H1 (cell line): ENCODE measurements around the gene PAK5. TPM values are rescaled to one million over a fixed set of nuclear protein-coding genes. Genes with fewer than 3 reads are reported as not detected.
A peak's percentile ranks its signal among the peaks of the same experiment; 100 is the strongest.

Experiments
- CTCF ChIA-PET: fragments of 300-600 bp; sonication (Branson Sonifier 250); formaldehyde crosslinking; loops from one replicate; lab custom pipeline; 2021; ENCODE audit not compliant: partially characterized antibody; lab: Charles Lee
- POLR2A ChIA-PET: fragments of 300-600 bp; sonication (Branson Sonifier 250); formaldehyde crosslinking; loops from one replicate; lab custom pipeline; 2021; ENCODE audit warnings: inconsistent platforms; ENCODE audit not compliant: partially characterized antibody; lab: Charles Lee
- DNase-seq, 2 experiments: peaks; one replicate each; pipeline versions ENCODE4 v3.0.0 to v3.0.0-alpha.2; 2010 to 2022; ENCODE audit warnings: low spot score in 2 of 2, low read depth in 1 of 2, mixed read lengths in 1 of 2
- FAIRE-seq: peaks from 2 replicates; lab custom pipeline; 2011; peaks lifted over from hg19 to GRCh38; lab: Jason Lieb, UNC
- H2AFZ ChIP-seq: 2 replicates; pipeline ENCODE4 v1.8.1; 2012; ENCODE audit warnings: low read length, inconsistent platforms
- H2AK5ac ChIP-seq: 2 replicates; pipeline ENCODE4 v1.6.1; 2013; ENCODE audit warnings: low read depth, low read length
- H2BK120ac ChIP-seq: replicated peaks from 2 replicates; pipeline ENCODE3; 2013; ENCODE audit warnings: low read depth, low read length, inconsistent platforms
- H2BK12ac ChIP-seq: 2 replicates; pipeline ENCODE4 v1.6.1; 2013; ENCODE audit warnings: low read depth, low read length
- H2BK15ac ChIP-seq: 2 replicates; pipeline ENCODE4 v1.6.1; 2013; ENCODE audit warnings: low read length
- H2BK20ac ChIP-seq: 2 replicates; pipeline ENCODE4 v1.6.1; 2013; ENCODE audit warnings: low read length
- H2BK5ac ChIP-seq: 2 replicates; pipeline ENCODE4 v1.6.1; 2013; ENCODE audit warnings: low read depth, low read length
- H3K14ac ChIP-seq: 2 replicates; pipeline ENCODE4 v1.6.1; 2013; ENCODE audit warnings: inconsistent platforms; ENCODE audit not compliant: insufficient read length
- H3K18ac ChIP-seq: 2 replicates; pipeline ENCODE4 v1.6.1; 2013; ENCODE audit warnings: low read length; ENCODE audit errors: extremely low read depth
- H3K23ac ChIP-seq: 2 replicates; pipeline ENCODE4 v1.6.1; 2013; ENCODE audit warnings: inconsistent platforms; ENCODE audit not compliant: insufficient read length
- H3K23me2 ChIP-seq: 2 replicates; pipeline ENCODE4 v1.6.1; 2013; ENCODE audit warnings: low read depth, low read length
- H3K27ac ChIP-seq: 2 replicates; pipeline ENCODE4 v1.6.1; 2011; ENCODE audit warnings: low read depth, low read length, inconsistent platforms
- H3K27me3 ChIP-seq, 4 experiments: replicated peaks in 1 of 4; 1 replicate in 1 of 4; 2 replicates in 3 of 4; pipeline versions ENCODE4 v1.6.1 to v1.8.1; 2011 to 2013; ENCODE audit warnings: low read length in 3 of 4, mild to moderate bottlenecking in 3 of 4, inconsistent platforms in 2 of 4, mixed read lengths in 2 of 4, moderate library complexity in 1 of 4; ENCODE audit not compliant: control insufficient read depth in 3 of 4, insufficient read depth in 3 of 4; ENCODE audit errors: extremely low read depth in 1 of 4
- H3K36me3 ChIP-seq, 4 experiments: 2 replicates each; pipeline versions ENCODE4 v1.6.1 to v1.8.1; 2011 to 2013; ENCODE audit warnings: mild to moderate bottlenecking in 4 of 4, low read length in 3 of 4, moderate library complexity in 2 of 4, control low read depth in 1 of 4, inconsistent platforms in 1 of 4; ENCODE audit not compliant: insufficient read depth in 4 of 4, control insufficient read depth in 2 of 4
- H3K4ac ChIP-seq: replicated peaks from 2 replicates; pipeline ENCODE3; 2013; ENCODE audit warnings: low read length, low read depth, mixed read lengths, inconsistent platforms; ENCODE audit not compliant: insufficient read length
- H3K4me1 ChIP-seq, 4 experiments: replicated peaks in 1 of 4; 1 replicate in 1 of 4; 2 replicates in 3 of 4; pipeline versions ENCODE4 v1.6.1 to v1.8.1; 2011 to 2013; ENCODE audit warnings: low read length in 3 of 4, inconsistent platforms in 2 of 4, mixed read lengths in 1 of 4; ENCODE audit not compliant: insufficient read depth in 4 of 4, control insufficient read depth in 3 of 4
- H3K4me2 ChIP-seq, 2 experiments: 2 replicates each; pipeline versions ENCODE4 v1.6.1 to v1.8.1; 2011 to 2013; ENCODE audit warnings: low read depth in 2 of 2, low read length in 2 of 2, control low read depth in 1 of 2, inconsistent platforms in 1 of 2, mild to moderate bottlenecking in 1 of 2; ENCODE audit not compliant: insufficient read depth in 1 of 2
- H3K4me3 ChIP-seq, 4 experiments: fragments of 200-600, 300-600 bp in 1 of 4; sonication (generic), shearing (Covaris generic), sonication (Bioruptor Twin) in 1 of 4; 2 replicates each; pipeline versions ENCODE4 v1.5.1 to v1.8.1; 2011 to 2016; ENCODE audit warnings: low read length in 4 of 4, low read depth in 3 of 4, control low read depth in 2 of 4, inconsistent platforms in 2 of 4, mild to moderate bottlenecking in 2 of 4, mixed read lengths in 1 of 4, moderate library complexity in 1 of 4; ENCODE audit not compliant: insufficient read depth in 2 of 4; ENCODE audit errors: extremely low read depth in 1 of 4
- H3K56ac ChIP-seq: replicated peaks from 2 replicates; pipeline ENCODE3; 2013; ENCODE audit warnings: low read depth, mild to moderate bottlenecking, mixed read lengths, low read length, inconsistent platforms; ENCODE audit not compliant: insufficient read length
- H3K79me1 ChIP-seq: 2 replicates; pipeline ENCODE4 v1.6.1; 2013; ENCODE audit warnings: low read depth, low read length, control low read depth
- H3K79me2 ChIP-seq, 2 experiments: 2 replicates each; pipeline versions ENCODE4 v1.6.1 to v1.8.1; 2012 to 2013; ENCODE audit warnings: low read length in 2 of 2, mild to moderate bottlenecking in 2 of 2, inconsistent platforms in 1 of 2; ENCODE audit not compliant: insufficient read depth in 2 of 2, control insufficient read depth in 1 of 2
- H3K9ac ChIP-seq, 4 experiments: replicated peaks in 1 of 4; 1 replicate in 1 of 4; 2 replicates in 3 of 4; pipeline versions ENCODE4 v1.6.1 to v1.8.1; 2011 to 2013; ENCODE audit warnings: low read depth in 3 of 4, low read length in 3 of 4, control low read depth in 2 of 4, mild to moderate bottlenecking in 2 of 4, moderate library complexity in 2 of 4, inconsistent platforms in 1 of 4; ENCODE audit errors: extremely low read depth in 1 of 4
- H3K9me3 ChIP-seq, 2 experiments: 2 replicates each; pipeline versions ENCODE4 v1.6.1 to v1.8.1; 2012 to 2013; ENCODE audit warnings: mild to moderate bottlenecking in 2 of 2, moderate library complexity in 2 of 2, control low read depth in 1 of 2, inconsistent platforms in 1 of 2, low read depth in 1 of 2, low read length in 1 of 2, mixed read lengths in 1 of 2; ENCODE audit not compliant: insufficient read depth in 2 of 2
- H4K20me1 ChIP-seq, 2 experiments: replicated peaks in 1 of 2; 2 replicates each; pipeline versions ENCODE3 to v1.8.1; 2011 to 2013; ENCODE audit warnings: inconsistent platforms in 2 of 2, low read length in 2 of 2, mild to moderate bottlenecking in 1 of 2; ENCODE audit not compliant: insufficient read depth in 2 of 2, control insufficient read depth in 1 of 2
- H4K5ac ChIP-seq: 2 replicates; pipeline ENCODE4 v1.6.1; 2013; ENCODE audit warnings: low read length, low read depth, mixed read lengths, inconsistent platforms; ENCODE audit not compliant: insufficient read length
- H4K8ac ChIP-seq: 2 replicates; pipeline ENCODE4 v1.8.0; 2013; ENCODE audit warnings: mild to moderate bottlenecking, moderate library complexity, low read length, inconsistent platforms; ENCODE audit not compliant: insufficient read depth; ENCODE audit errors: extremely low read depth
- H4K91ac ChIP-seq: replicated peaks from 2 replicates; pipeline ENCODE3; 2013; ENCODE audit warnings: low read length, mixed read lengths, inconsistent platforms; ENCODE audit not compliant: insufficient read length
- CEBPB ChIP-seq: IDR thresholded peaks from 2 replicates; pipeline ENCODE4 v1.6.1; 2012; ENCODE audit warnings: low read depth, low read length
- CHD2 ChIP-seq: IDR thresholded peaks from 2 replicates; pipeline ENCODE4 v1.6.1; 2012; ENCODE audit warnings: low read length, improper control_type of control experiment
- EP300 ChIP-seq, 2 experiments: IDR thresholded peaks; 1 replicate in 1 of 2; 2 replicates in 1 of 2; pipeline ENCODE4 v1.6.1; 2011 to 2012; ENCODE audit warnings: low read depth in 2 of 2, low read length in 2 of 2, mild to moderate bottlenecking in 2 of 2, borderline replicate concordance in 1 of 2, inconsistent platforms in 1 of 2, moderate library complexity in 1 of 2
- FOSL1 ChIP-seq: IDR thresholded peaks from 2 replicates; pipeline ENCODE4 v1.6.1; 2011; ENCODE audit warnings: mild to moderate bottlenecking, low read depth, low read length, moderate library complexity; ENCODE audit not compliant: insufficient read depth
- SP2 ChIP-seq: IDR thresholded peaks from 2 replicates; pipeline ENCODE4 v1.6.1; 2012; ENCODE audit warnings: mild to moderate bottlenecking, low read length, inconsistent platforms
- SUZ12 ChIP-seq: fragments of 200-600 bp; sonication (generic); IDR thresholded peaks from 2 replicates; pipeline ENCODE4 v1.6.1; 2012; ENCODE audit warnings: mild to moderate bottlenecking, inconsistent platforms, low read length, moderate library complexity, mixed read lengths
- ZNF274 ChIP-seq: IDR thresholded peaks from 2 replicates; pipeline ENCODE4 v1.7.0; 2012; ENCODE audit warnings: low read length, borderline replicate concordance; ENCODE audit errors: extremely low read depth
- WGBS, 2 experiments: shearing (Covaris generic) in 1 of 2; methylation state at CpG; one replicate each; pipeline versions ENCODE4 v1.1.6 to v1.1.7; 2013 to 2015; ENCODE audit warnings: low lambda C conversion rate in 2 of 2, mixed read lengths in 2 of 2, inconsistent platforms in 1 of 2, low coverage in 1 of 2, missing lambda C conversion rate in 1 of 2; ENCODE audit not compliant: insufficient replicate concordance in 2 of 2, insufficient coverage in 1 of 2, insufficient read length in 1 of 2; ENCODE audit errors: extremely low coverage in 1 of 2, missing lambda C conversion rate in 1 of 2; 5-methylcytosine and 5-hydroxymethylcytosine counted together
- long read RNA-seq, 2 experiments: library from RNA in 1 of 2; library from capped mRNA in 1 of 2; stranded (forward); transcript quantifications; one replicate each; pipeline ENCODE4 v2.0.0, GENCODE V29; 2021; ENCODE audit warnings: inconsistent platforms in 1 of 2
- polyA minus RNA-seq, 3 experiments: library from RNA; depleted of rRNA, polyadenylated mRNA; stranded (reverse); fragments of >200 nt; gene quantifications; 1 replicate in 2 of 3; 2 replicates in 1 of 3; pipeline ENCODE4 v1.2.3, GENCODE V29; 2011
- polyA plus RNA-seq, 7 experiments: library from polyadenylated mRNA; depleted of rRNA in 3 of 7; stranded (reverse) in 5 of 7; unstranded in 2 of 7; fragments of >200 nt in 5 of 7; fragments of 200-250 nt in 2 of 7; gene quantifications; 1 replicate in 5 of 7; 2 replicates in 1 of 7; 4 replicates in 1 of 7; pipeline versions ENCODE4 v1.2.1 to v1.2.3, GENCODE V29; 2011 to 2013; ENCODE audit warnings: missing spikeins in 2 of 7, mixed read lengths in 2 of 7
- total RNA-seq: library from RNA; stranded (reverse); fragmentation: NEBNext Ultra II Directional; extraction: Animal tissue kit (Norgen Biotek cat#: 25700); gene quantifications from 2 replicates; pipeline ENCODE4 v1.2.1, GENCODE V29; 2021

Gene PAK5
- total RNA-seq (0.44 and 0.80 TPM in 2 replicates), polyA plus RNA-seq (2011; rRNA removed) (0.49 and 0.54 TPM in 2 replicates), polyA minus RNA-seq (2011; rRNA and poly(A)+ RNA removed) (1.2 and 1.3 TPM in 2 replicates)
- 0.41 TPM for polyA plus RNA-seq (2011; cell fraction: cytosol; rRNA removed)
- polyA plus RNA-seq (2011; cell fraction: nucleus; rRNA removed): 0.94 TPM
- 0.39 to 0.66 TPM (median 0.56 TPM) in 4 replicates for polyA plus RNA-seq (2012, experiment 1 of 2)
- 0.09 TPM for polyA plus RNA-seq (2012, experiment 2 of 2)
- polyA plus RNA-seq (2013, experiment 1 of 2): 0.36 TPM
- 0.33 TPM for polyA plus RNA-seq (2013, experiment 2 of 2)
- 0.22 TPM for polyA minus RNA-seq (2011; cell fraction: cytosol; rRNA and poly(A)+ RNA removed)
- 1.9 TPM for polyA minus RNA-seq (2011; cell fraction: nucleus; rRNA and poly(A)+ RNA removed)
- long read RNA-seq, experiment 1, full-length matches to known transcripts: 1 of 3 reads
- long read RNA-seq, experiment 1, partial matches to known transcripts: 0 of 3 reads
- long read RNA-seq, experiment 1, other reads (novel, unspliced or antisense): 2 of 3 reads
- long read RNA-seq, experiment 2, partial matches to known transcripts: 0 of 1 reads
- long read RNA-seq, experiment 2, other reads (novel, unspliced or antisense): 1 of 1 reads

GRCh38 chr20:9838378-9839295 lies at the start of gene PAK5:
PAK5 (minus strand) TSS chr20:9839076; CDS start chr20:9644328, 194,748 bp downstream.
- Histone ChIP-seq H3K27ac (no peak within 1 kb of the TSS), H2BK12ac (peak within 1 kb of the TSS; percentile 75; the same call in 1 of the 2 replicates), H4K91ac (no peak within 1 kb of the TSS), H3K14ac (no peak within 1 kb of the TSS), H3K79me1 (no peaks in the 10 kb centered on the region), H2AFZ (peak within 1 kb of the TSS; percentile 98), H3K9ac (no peak within 1 kb of the TSS; a peak in 1 of 7 replicates), H3K4ac (peak within 1 kb of the TSS; percentile 4), H3K18ac (peak within 1 kb of the TSS; percentile 5; the same call in 1 of the 2 replicates), H3K23me2 (peaks cover 10% of the 10 kb centered on the region; the same call in 1 of the 2 replicates), H3K4me1 (peaks cover 0 to 16% (median 5%) of the 10 kb centered on the region in 4 experiments; a peak in 4 of 7 replicates), H3K23ac (no peak within 1 kb of the TSS), H2BK120ac (no peak within 1 kb of the TSS), H2BK15ac (no peak within 1 kb of the TSS), H3K9me3 (no peaks in the 10 kb centered on the region), H3K27me3 (peaks cover 0 to 8% (median 5%) of the 10 kb centered on the region in 4 experiments; a peak in 5 of 7 replicates), H4K20me1 (no peaks in the 10 kb centered on the region), H3K36me3 (no peaks in the 10 kb centered on the region), H3K4me3 (peak within 1 kb of the TSS; percentile 56 to 83 (median 76)), H3K79me2 (no peaks in the 10 kb centered on the region), H3K56ac (no peak within 1 kb of the TSS), H4K5ac (no peak within 1 kb of the TSS), H2AK5ac (no peak within 1 kb of the TSS), H4K8ac (peak within 1 kb of the TSS; percentile 86), H2BK20ac (0 out of 2 replicates have a peak within 1 kb of the TSS, but pooled peaks have one; percentile 25), H2BK5ac (0 out of 2 replicates have a peak within 1 kb of the TSS, but pooled peaks have one; percentile 56), H3K4me2 (peak within 1 kb of the TSS; percentile 76 to 98)
- DNase-seq: peak; percentile 85 to 93
- WGBS, 2 experiments: 2% methylated on average over 42 of the region's 57 CpGs; no CpG with 5 or more reads in 1 of the 2 experiments
- no peak for FAIRE-seq
- CTCF ChIA-PET: interaction anchor here (0.6 to 1.5 kb wide), 4 partner anchors 9 to 47 kb away, joined by 3 read pairs; no protein-coding TSS in a partner anchor
- POLR2A ChIA-PET: interaction anchor here (1.2 to 1.4 kb wide), 2 partner anchors 9 to 596 kb away, joined by 3 to 4 read pairs; partner anchors contain the start of genes MKKS and SLX4IP
- no peak for TF ChIP-seq FOSL1
- no peak; the same call in 1 of the 2 replicates for TF ChIP-seq SUZ12
- no peak for TF ChIP-seq ZNF274
- peak in 1 of 2 experiments; percentile 27; a peak in 1 of 3 replicates for TF ChIP-seq EP300 (IDR thresholded peaks at IDR 0.05; ENCODE audit: borderline replicate concordance in 1 of 2, low read depth in 2 of 2, low read length in 2 of 2)
- TF ChIP-seq CHD2: no peak
- no peak for TF ChIP-seq CEBPB
- no peak for TF ChIP-seq SP2
